IMR-90 (cell line): Measurements from ENCODE around the gene ZNF821. TPM values are rescaled to one million over a fixed set of nuclear protein-coding genes. Genes with fewer than 3 reads are reported as not detected.
A peak's percentile ranks its signal among the peaks of the same experiment; 100 is the strongest.

Experiments used
- ATAC-seq: fragments of 200-7000 bp; cut with Tn5 transposase; 2 replicates; pipeline ENCODE4 v1.9.1; 2020; ENCODE audit warnings: low read depth, mild to moderate bottlenecking, moderate library complexity
- BruUV-seq: library from RNA; stranded (reverse); fragments of 400-500 nt; replicated peaks from 2 replicates; lab custom pipeline; 2021; lab: Mats Ljungman, UMichigan
- CTCF ChIA-PET: fragments of 300-600 bp; formaldehyde crosslinking; extraction: SDS; loops from one replicate; lab custom pipeline; 2021; ENCODE audit warnings: antibody characterized with exemption; lab: Yijun Ruan, JAX
- POLR2A ChIA-PET: fragments of 300-600 bp; sonication (Branson Sonifier 250); formaldehyde crosslinking; loops from one replicate; lab custom pipeline; 2022; ENCODE audit warnings: antibody characterized with exemption; ENCODE audit not compliant: unreplicated experiment; lab: Charles Lee
- DNase-seq: peaks from one replicate; pipeline ENCODE4 v3.0.0; 2013
- H2AFZ ChIP-seq: replicated peaks from 2 replicates; pipeline ENCODE3; 2013; ENCODE audit warnings: low read length, mild to moderate bottlenecking; ENCODE audit not compliant: poor library complexity
- H2AK5ac ChIP-seq: 2 replicates; pipeline ENCODE4 v1.6.1; 2013; ENCODE audit warnings: low read depth, low read length, inconsistent platforms
- H2AK9ac ChIP-seq: replicated peaks from 2 replicates; pipeline ENCODE3; 2013; ENCODE audit warnings: mild to moderate bottlenecking, low read depth, low read length, moderate library complexity; ENCODE audit not compliant: poor library complexity
- H2BK120ac ChIP-seq: 2 replicates; pipeline ENCODE4 v1.6.1; 2013; ENCODE audit warnings: low read depth, low read length, inconsistent platforms
- H2BK15ac ChIP-seq: 3 replicates; pipeline ENCODE4 v1.6.1; 2013; ENCODE audit warnings: low read depth, low read length, inconsistent platforms
- H2BK20ac ChIP-seq: 2 replicates; pipeline ENCODE4 v1.6.1; 2013; ENCODE audit warnings: low read depth, mild to moderate bottlenecking, inconsistent platforms, low read length, moderate library complexity
- H2BK5ac ChIP-seq: 2 replicates; pipeline ENCODE4 v1.6.1; 2013; ENCODE audit warnings: mild to moderate bottlenecking, low read depth, low read length, inconsistent platforms; ENCODE audit not compliant: poor library complexity, severe bottlenecking
- H3K14ac ChIP-seq: replicated peaks from 2 replicates; pipeline ENCODE4 v1.6.1; 2013; ENCODE audit warnings: low read depth, low read length, inconsistent platforms
- H3K18ac ChIP-seq: 2 replicates; pipeline ENCODE4 v1.6.1; 2013; ENCODE audit warnings: low read depth, low read length, control low read depth
- H3K23ac ChIP-seq: 2 replicates; pipeline ENCODE4 v1.6.1; 2013; ENCODE audit warnings: low read depth, low read length, inconsistent platforms
- H3K27ac ChIP-seq: 2 replicates; pipeline ENCODE4 v1.5.1; 2013; ENCODE audit warnings: mild to moderate bottlenecking, control low read depth, low read length; ENCODE audit not compliant: insufficient read depth
- H3K27me3 ChIP-seq: 2 replicates; pipeline ENCODE4 v1.6.1; 2013; ENCODE audit warnings: low read length; ENCODE audit not compliant: control insufficient read depth, insufficient read depth
- H3K36me3 ChIP-seq: 2 replicates; pipeline ENCODE4 v1.6.1; 2013; ENCODE audit warnings: low read length, mixed read lengths; ENCODE audit not compliant: control insufficient read depth, insufficient read depth
- H3K4ac ChIP-seq: 2 replicates; pipeline ENCODE4 v1.6.1; 2013; ENCODE audit warnings: low read depth, low read length, inconsistent platforms
- H3K4me1 ChIP-seq: 2 replicates; pipeline ENCODE4 v1.6.1; 2013; ENCODE audit warnings: low read length, mixed read lengths; ENCODE audit not compliant: control insufficient read depth, insufficient read depth
- H3K4me2 ChIP-seq: 2 replicates; pipeline ENCODE4 v1.6.1; 2013; ENCODE audit warnings: low read depth, mild to moderate bottlenecking, control low read depth, low read length, moderate library complexity
- H3K4me3 ChIP-seq: 2 replicates; pipeline ENCODE4 v1.5.1; 2013; ENCODE audit warnings: low read depth, mild to moderate bottlenecking, control low read depth, low read length, moderate library complexity; ENCODE audit not compliant: insufficient read depth
- H3K56ac ChIP-seq: 2 replicates; pipeline ENCODE4 v1.6.1; 2013; ENCODE audit warnings: low read length, inconsistent platforms; ENCODE audit not compliant: insufficient read depth; ENCODE audit errors: extremely low read depth
- H3K79me1 ChIP-seq, 2 experiments: 2 replicates each; pipeline ENCODE4 v1.6.1; 2013; ENCODE audit warnings: low read length in 2 of 2, inconsistent platforms in 1 of 2, low read depth in 1 of 2
- H3K9ac ChIP-seq: 2 replicates; pipeline ENCODE4 v1.6.1; 2013; ENCODE audit warnings: low read depth, low read length, control low read depth
- H3K9me1 ChIP-seq: 2 replicates; pipeline ENCODE4 v1.6.1; 2013; ENCODE audit warnings: low read length, inconsistent platforms; ENCODE audit not compliant: insufficient read depth
- H3K9me3 ChIP-seq: 2 replicates; pipeline ENCODE4 v1.6.1; 2013; ENCODE audit warnings: low read length; ENCODE audit not compliant: control insufficient read depth, insufficient read depth
- H4K20me1 ChIP-seq: 2 replicates; pipeline ENCODE4 v1.6.1; 2013; ENCODE audit warnings: low read length, inconsistent platforms; ENCODE audit not compliant: insufficient read depth
- H4K5ac ChIP-seq: 2 replicates; pipeline ENCODE4 v1.6.1; 2013; ENCODE audit warnings: mild to moderate bottlenecking, low read depth, low read length, control low read depth
- H4K8ac ChIP-seq, 2 experiments: 2 replicates each; pipeline ENCODE4 v1.6.1; 2013; ENCODE audit warnings: low read depth in 2 of 2, low read length in 2 of 2, control low read depth in 1 of 2, inconsistent platforms in 1 of 2
- H4K91ac ChIP-seq: 2 replicates; pipeline ENCODE4 v1.6.1; 2013; ENCODE audit warnings: low read depth, low read length, inconsistent platforms; ENCODE audit not compliant: insufficient read depth
- BHLHE40 ChIP-seq: fragments of 150-350 bp; IDR thresholded peaks from 2 replicates; pipeline ENCODE4 v1.6.1; 2016; ENCODE audit warnings: mild to moderate bottlenecking, low read depth, low read length
- CEBPB ChIP-seq: IDR thresholded peaks from 2 replicates; pipeline ENCODE4 v1.6.1; 2012; ENCODE audit warnings: low read depth, low read length, improper control_type of control experiment
- CHD1 ChIP-seq: IDR thresholded peaks from 2 replicates; pipeline ENCODE4 v1.6.1; 2012; ENCODE audit warnings: low read depth, low read length, improper control_type of control experiment
- FOS ChIP-seq: fragments of 150-350 bp; IDR thresholded peaks from 2 replicates; pipeline ENCODE4 v1.6.1; 2016; ENCODE audit warnings: low read depth, low read length
- MAZ ChIP-seq: IDR thresholded peaks from 2 replicates; pipeline ENCODE4 v1.6.1; 2012; ENCODE audit warnings: low read depth, mild to moderate bottlenecking, low read length, improper control_type of control experiment, moderate library complexity, borderline replicate concordance
- MXI1 ChIP-seq: IDR thresholded peaks from 2 replicates; pipeline ENCODE4 v1.6.1; 2012; ENCODE audit warnings: low read depth, mild to moderate bottlenecking, low read length, moderate library complexity, borderline replicate concordance
- NFE2L2 ChIP-seq: fragments of 150-350 bp; IDR thresholded peaks from 2 replicates; pipeline ENCODE4 v1.6.1; 2016; ENCODE audit warnings: low read depth, mild to moderate bottlenecking, low read length
- POLR2A ChIP-seq: IDR thresholded peaks from 2 replicates; pipeline ENCODE4 v1.6.1; 2012; ENCODE audit warnings: mild to moderate bottlenecking, low read depth, low read length
- RAD21 ChIP-seq: IDR thresholded peaks from 2 replicates; pipeline ENCODE4 v1.6.1; 2012; ENCODE audit warnings: low read length, improper control_type of control experiment
- RCOR1 ChIP-seq: IDR thresholded peaks from 2 replicates; pipeline ENCODE4 v1.6.1; 2012; ENCODE audit warnings: mild to moderate bottlenecking, low read length, improper control_type of control experiment; ENCODE audit not compliant: insufficient replicate concordance
- SMC3 ChIP-seq: fragments of 150-350 bp; IDR thresholded peaks from 2 replicates; pipeline ENCODE4 v1.6.1; 2016; ENCODE audit warnings: low read depth, mild to moderate bottlenecking, antibody characterized with exemption, low read length, moderate library complexity
- WGBS, 2 experiments: methylation state at CpG; one replicate each; pipeline versions ENCODE4 v1.1.5 to v1.1.7; 2013; ENCODE audit warnings: missing lambda C conversion rate in 2 of 2; ENCODE audit not compliant: insufficient read length in 1 of 2; ENCODE audit errors: extremely low coverage in 2 of 2; 5-methylcytosine and 5-hydroxymethylcytosine counted together
- dilution Hi-C: fragments of 300-500 bp; cut with HindIII; formaldehyde crosslinking; loops from one replicate; pipeline ENCODE4 v1.14.3; 2018; ENCODE audit warnings: low sequenced_read_pairs; ENCODE audit not compliant: unreplicated experiment
- in situ Hi-C: fragments of 300-500 bp; cut with MboI; formaldehyde crosslinking; loops from 3 replicates; pipeline ENCODE4 v1.14.3; 2019; ENCODE audit warnings: low sequenced_read_pairs, inconsistent platforms, mixed read lengths
- intact Hi-C: fragments of 100-400 bp; cut with micrococcal nuclease; formaldehyde crosslinking; loops from 2 replicates; pipeline ENCODE4 v1.10.0; 2022
- polyA plus RNA-seq, 3 experiments: library from polyadenylated mRNA; depleted of rRNA; stranded (reverse); fragments of >200 nt; gene quantifications; 2 replicates each; pipeline ENCODE4 v1.2.3, GENCODE V29; 2012; ENCODE audit warnings: low replicate concordance in 1 of 3
- total RNA-seq: library from RNA; depleted of rRNA; stranded (reverse); fragments of >200 nt; gene quantifications from 2 replicates; pipeline ENCODE4 v1.2.3, GENCODE V29; 2012
- TF ChIP-seq, protein P1 (sequence below): conservative IDR thresholded peaks from 2 replicates; pipeline ENCODE4 v1.5.1; 2012; ENCODE audit warnings: mild to moderate bottlenecking, low read depth, low read length, improper control_type of control experiment
- TF ChIP-seq, protein P2 (sequence below): fragments of 150-350 bp; IDR thresholded peaks from 2 replicates; pipeline ENCODE4 v1.6.1; 2016; ENCODE audit warnings: low read depth, mild to moderate bottlenecking, low read length, moderate library complexity, borderline replicate concordance

ZNF821 gene
- total and polyA plus RNA-seq, 2 of the 4 experiments (the other 2 are of a cell fraction), result 5.9 to 6.0 TPM

DNA sequence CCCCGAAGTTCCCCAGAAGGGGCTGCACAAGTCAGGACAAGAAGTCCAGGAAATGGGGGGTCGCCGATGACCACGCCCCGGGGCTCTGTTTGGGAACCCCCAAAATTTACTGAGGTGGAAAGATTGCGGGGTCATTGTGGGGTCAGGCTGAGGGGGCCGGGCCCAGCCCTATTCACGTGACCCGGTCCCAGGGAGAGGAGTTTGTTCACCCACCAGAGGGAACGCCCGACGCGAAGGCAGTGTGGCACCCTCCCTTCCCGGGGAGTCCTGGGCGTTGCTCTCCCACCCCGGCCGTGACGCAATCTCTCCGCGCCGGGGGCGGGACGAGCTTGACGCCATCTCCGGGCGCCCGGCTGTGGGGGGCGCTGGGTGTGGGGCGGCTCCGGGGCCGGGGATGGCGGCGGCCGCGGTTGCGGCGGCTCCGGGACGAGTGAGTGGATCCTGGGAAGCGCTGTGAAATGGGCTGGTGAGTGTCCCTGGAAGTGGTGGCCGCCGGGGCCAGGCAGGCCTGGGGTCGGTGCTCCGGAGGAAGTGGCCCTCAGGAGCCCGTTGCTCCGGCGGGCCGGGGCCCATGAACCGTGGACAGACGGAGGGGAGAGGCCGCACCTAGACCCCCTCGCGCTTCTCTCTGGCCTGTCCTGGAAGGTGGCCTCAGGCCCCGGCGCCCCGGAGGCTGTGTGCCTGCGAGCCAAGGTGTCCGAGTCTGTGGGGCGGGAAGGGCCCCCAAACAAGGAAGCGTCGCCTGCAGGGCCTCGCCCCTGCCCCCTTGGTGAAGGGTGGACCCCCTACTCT, 38.1 kb downstream of the ZNF821 start, which contains the start of gene ATXN1L (continued):
- TF ChIP-seq POLR2A (peak; percentile 90), MXI1 (0 out of 2 replicates have a peak, but pooled peaks have one; percentile 48), BHLHE40 (peak; percentile 80)

DNA sequence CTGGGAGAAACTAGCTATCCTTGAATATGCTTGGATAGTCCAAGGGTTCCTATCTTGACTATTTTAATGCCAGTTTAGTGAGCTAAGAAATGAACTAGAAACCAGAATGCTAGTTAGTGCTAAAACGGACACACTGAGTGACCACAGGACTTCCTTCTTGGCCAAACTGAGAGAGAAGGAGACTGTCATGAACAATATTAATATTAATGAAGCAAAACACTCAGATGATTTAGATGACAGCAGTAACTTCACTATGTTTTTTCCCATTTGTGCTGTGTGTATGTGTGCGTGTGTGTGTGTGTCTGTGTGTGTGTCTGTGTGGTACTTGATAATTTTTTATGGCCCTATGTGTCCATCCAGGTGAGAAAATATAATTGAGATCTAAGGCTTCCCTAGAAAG, 40.4 kb downstream of the ZNF821 start:
- H3K4me1 ChIP-seq, result peaks cover 3% of the 10 kb centered on the region; the same call in 1 of the 2 replicates
- peaks cover 12 to 28% of the 10 kb centered on the region in 2 experiments; a peak in 3 of 4 replicates for H3K79me1 ChIP-seq
- in situ Hi-C loops (no loop called here), intact Hi-C loops (loop anchor here (2.0 kb wide), 1 partner anchor 53 kb away; no protein-coding TSS in a partner anchor), dilution Hi-C loops (no loop called here)
- no peak overlapping the region for H4K5ac ChIP-seq
- no peak overlapping the region for H2BK15ac ChIP-seq
- no peak overlapping the region for H2AFZ ChIP-seq
- no peak overlapping the region for H3K9ac ChIP-seq
- no peak for ATAC-seq
- no peak overlapping the region for H3K56ac ChIP-seq
- no peak overlapping the region for H3K18ac ChIP-seq
- H3K27ac ChIP-seq, result no peak overlapping the region
- H3K23ac ChIP-seq, result no peak overlapping the region
- H4K20me1 ChIP-seq, result peaks cover 11% of the 10 kb centered on the region; the same call in 1 of the 2 replicates
- H3K27me3 ChIP-seq, result no peaks in the 10 kb centered on the region
- no peak overlapping the region for H2AK5ac ChIP-seq
- H3K14ac ChIP-seq, result no peak overlapping the region
- no peak overlapping the region for H3K4me3 ChIP-seq
- H2AK9ac ChIP-seq, result no peak overlapping the region
- no peak overlapping the region for H2BK5ac ChIP-seq
- BruUV-seq, result no TSS peak
- no peak for DNase-seq
- no peak overlapping the region for H2BK20ac ChIP-seq
- no peak overlapping the region for H4K8ac ChIP-seq
- ChIA-PET POLR2A (no interaction called here), CTCF (no interaction called here)
- no peak overlapping the region for H4K91ac ChIP-seq
- TF ChIP-seq CEBPB (no peak), RAD21 (no peak), NFE2L2 (no peak), MAZ (no peak), MXI1 (no peak), SMC3 (no peak), FOS (no peak), RCOR1 (no peak), BHLHE40 (no peak), CHD1 (no peak)
- TF ChIP-seq, protein P1, sequence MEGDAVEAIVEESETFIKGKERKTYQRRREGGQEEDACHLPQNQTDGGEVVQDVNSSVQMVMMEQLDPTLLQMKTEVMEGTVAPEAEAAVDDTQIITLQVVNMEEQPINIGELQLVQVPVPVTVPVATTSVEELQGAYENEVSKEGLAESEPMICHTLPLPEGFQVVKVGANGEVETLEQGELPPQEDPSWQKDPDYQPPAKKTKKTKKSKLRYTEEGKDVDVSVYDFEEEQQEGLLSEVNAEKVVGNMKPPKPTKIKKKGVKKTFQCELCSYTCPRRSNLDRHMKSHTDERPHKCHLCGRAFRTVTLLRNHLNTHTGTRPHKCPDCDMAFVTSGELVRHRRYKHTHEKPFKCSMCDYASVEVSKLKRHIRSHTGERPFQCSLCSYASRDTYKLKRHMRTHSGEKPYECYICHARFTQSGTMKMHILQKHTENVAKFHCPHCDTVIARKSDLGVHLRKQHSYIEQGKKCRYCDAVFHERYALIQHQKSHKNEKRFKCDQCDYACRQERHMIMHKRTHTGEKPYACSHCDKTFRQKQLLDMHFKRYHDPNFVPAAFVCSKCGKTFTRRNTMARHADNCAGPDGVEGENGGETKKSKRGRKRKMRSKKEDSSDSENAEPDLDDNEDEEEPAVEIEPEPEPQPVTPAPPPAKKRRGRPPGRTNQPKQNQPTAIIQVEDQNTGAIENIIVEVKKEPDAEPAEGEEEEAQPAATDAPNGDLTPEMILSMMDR, result no peak
- TF ChIP-seq, protein P2, sequence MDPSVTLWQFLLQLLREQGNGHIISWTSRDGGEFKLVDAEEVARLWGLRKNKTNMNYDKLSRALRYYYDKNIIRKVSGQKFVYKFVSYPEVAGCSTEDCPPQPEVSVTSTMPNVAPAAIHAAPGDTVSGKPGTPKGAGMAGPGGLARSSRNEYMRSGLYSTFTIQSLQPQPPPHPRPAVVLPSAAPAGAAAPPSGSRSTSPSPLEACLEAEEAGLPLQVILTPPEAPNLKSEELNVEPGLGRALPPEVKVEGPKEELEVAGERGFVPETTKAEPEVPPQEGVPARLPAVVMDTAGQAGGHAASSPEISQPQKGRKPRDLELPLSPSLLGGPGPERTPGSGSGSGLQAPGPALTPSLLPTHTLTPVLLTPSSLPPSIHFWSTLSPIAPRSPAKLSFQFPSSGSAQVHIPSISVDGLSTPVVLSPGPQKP, result no peak
- H3K9me3 ChIP-seq, result no peaks in the 10 kb centered on the region
- H3K4ac ChIP-seq, result no peak overlapping the region
- H3K9me1 ChIP-seq, result no peaks in the 10 kb centered on the region; the same call in 1 of the 2 replicates
- 83% methylated on average over 1 of the region's 2 CpGs; no CpG with 5 or more reads in 1 of the 2 experiments for WGBS, 2 experiments
- no peak overlapping the region for H3K4me2 ChIP-seq
- no peak overlapping the region for H2BK120ac ChIP-seq
- peaks cover under 1% of the 10 kb centered on the region; the same call in 1 of the 2 replicates for H3K36me3 ChIP-seq
